DMS153 treated with DMSO at 0.1 percent for 48 hours (cell line): ENCODE data around the gene NR5A1.

Source experiments
- DNase-seq: peaks from one replicate; lab custom pipeline; 2025; ENCODE audit not compliant: unreplicated experiment; lab: John Stamatoyannopoulos, UW

Gene NR5A1

GRCh38 chr9:124500028-124500795 is 7.0 kb downstream of the NR5A1 start:
- no peak for DNase-seq

- DNase-seq, result no peak
Observed at GRCh38 chr9:124499216-124499615, 8.0 kb downstream of the NR5A1 start.

GRCh38 chr9:124498499-124499146 is 8.6 kb downstream of the NR5A1 start:
- no peak for DNase-seq

GRCh38 chr9:124498040-124498439 is 9.2 kb downstream of the NR5A1 start:
- no peak for DNase-seq

- DNase-seq, result no peak
Observed at GRCh38 chr9:124497441-124497840, 9.8 kb downstream of the NR5A1 start.

- DNase-seq, result no peak
Observed at GRCh38 chr9:124496463-124496862, 10.7 kb downstream of the NR5A1 start.

- no peak for DNase-seq
Observed at GRCh38 chr9:124496075-124496449, 11.1 kb downstream of the NR5A1 start.

GRCh38 chr9:124495126-124496074 is 11.8 kb downstream of the NR5A1 start:
- no peak for DNase-seq

GRCh38 chr9:124493794-124494479 is 13.3 kb downstream of the NR5A1 start:
- DNase-seq, result no peak

- DNase-seq, result no peak
Observed at GRCh38 chr9:124493218-124493617, 14.0 kb downstream of the NR5A1 start.

- no peak for DNase-seq
Observed at GRCh38 chr9:124492818-124493217, 14.4 kb downstream of the NR5A1 start.

GRCh38 chr9:124491049-124491975 is 15.9 kb downstream of the NR5A1 start:
- no peak for DNase-seq

GRCh38 chr9:124490004-124490403 is 17.2 kb downstream of the NR5A1 start:
- DNase-seq, result no peak

GRCh38 chr9:124489222-124489621 is 18.0 kb downstream of the NR5A1 start:
- DNase-seq, result no peak

GRCh38 chr9:124488641-124489210 is 18.5 kb downstream of the NR5A1 start:
- no peak for DNase-seq

GRCh38 chr9:124487260-124488182 is 19.7 kb downstream of the NR5A1 start:
- DNase-seq, result no peak

- no peak for DNase-seq
Observed at GRCh38 chr9:124486778-124487259, 20.4 kb downstream of the NR5A1 start.

GRCh38 chr9:124485936-124486335 is 21.3 kb downstream of the NR5A1 start:
- no peak for DNase-seq
